ENCODE measurements around the gene FKBP1B. TPM values are rescaled to one million over a fixed set of nuclear protein-coding genes. Genes with fewer than 3 reads are reported as not detected.

Gene FKBP1B
- total RNA-seq, 1 donor from 2014 or later: 30.0 TPM

DNA sequence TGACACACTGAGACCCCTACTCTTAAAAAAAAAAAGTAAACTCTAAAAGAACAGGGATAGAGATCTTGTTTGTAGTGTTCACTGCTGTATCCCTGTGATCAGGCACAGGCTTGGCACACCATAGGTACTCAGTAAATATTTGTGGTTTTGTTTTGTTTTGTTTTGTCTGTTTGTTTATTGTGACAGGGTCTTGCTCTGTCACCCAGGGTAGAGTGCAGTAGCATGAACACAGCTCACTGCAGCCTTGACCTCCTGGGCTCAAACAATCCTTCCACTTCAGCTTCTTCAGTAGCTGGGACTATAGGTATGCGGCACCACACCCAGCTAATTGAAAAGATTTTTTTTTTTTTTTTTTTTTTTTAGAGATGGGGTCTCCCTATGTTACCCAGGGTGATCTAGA lies 3.4 kb downstream of the FKBP1B start:
- Histone ChIP-seq H3K36me3 (ENCODE audit: control insufficient read depth, insufficient read depth, low read length) (no peaks in the 10 kb centered on the region), H3K4me3 (ENCODE audit: low read depth, low read length) (no peak overlapping the region), H3K27me3 (ENCODE audit: control insufficient read depth, insufficient read depth, low read length) (no peaks in the 10 kb centered on the region)
- TF ChIP-seq, protein P1, sequence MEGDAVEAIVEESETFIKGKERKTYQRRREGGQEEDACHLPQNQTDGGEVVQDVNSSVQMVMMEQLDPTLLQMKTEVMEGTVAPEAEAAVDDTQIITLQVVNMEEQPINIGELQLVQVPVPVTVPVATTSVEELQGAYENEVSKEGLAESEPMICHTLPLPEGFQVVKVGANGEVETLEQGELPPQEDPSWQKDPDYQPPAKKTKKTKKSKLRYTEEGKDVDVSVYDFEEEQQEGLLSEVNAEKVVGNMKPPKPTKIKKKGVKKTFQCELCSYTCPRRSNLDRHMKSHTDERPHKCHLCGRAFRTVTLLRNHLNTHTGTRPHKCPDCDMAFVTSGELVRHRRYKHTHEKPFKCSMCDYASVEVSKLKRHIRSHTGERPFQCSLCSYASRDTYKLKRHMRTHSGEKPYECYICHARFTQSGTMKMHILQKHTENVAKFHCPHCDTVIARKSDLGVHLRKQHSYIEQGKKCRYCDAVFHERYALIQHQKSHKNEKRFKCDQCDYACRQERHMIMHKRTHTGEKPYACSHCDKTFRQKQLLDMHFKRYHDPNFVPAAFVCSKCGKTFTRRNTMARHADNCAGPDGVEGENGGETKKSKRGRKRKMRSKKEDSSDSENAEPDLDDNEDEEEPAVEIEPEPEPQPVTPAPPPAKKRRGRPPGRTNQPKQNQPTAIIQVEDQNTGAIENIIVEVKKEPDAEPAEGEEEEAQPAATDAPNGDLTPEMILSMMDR (IDR thresholded peaks at IDR 0.05; ENCODE audit: insufficient read depth, low read length, severe bottlenecking): no peak
- no peak for FAIRE-seq
- no peak for DNase-seq (ENCODE audit: low read depth)

DNA sequence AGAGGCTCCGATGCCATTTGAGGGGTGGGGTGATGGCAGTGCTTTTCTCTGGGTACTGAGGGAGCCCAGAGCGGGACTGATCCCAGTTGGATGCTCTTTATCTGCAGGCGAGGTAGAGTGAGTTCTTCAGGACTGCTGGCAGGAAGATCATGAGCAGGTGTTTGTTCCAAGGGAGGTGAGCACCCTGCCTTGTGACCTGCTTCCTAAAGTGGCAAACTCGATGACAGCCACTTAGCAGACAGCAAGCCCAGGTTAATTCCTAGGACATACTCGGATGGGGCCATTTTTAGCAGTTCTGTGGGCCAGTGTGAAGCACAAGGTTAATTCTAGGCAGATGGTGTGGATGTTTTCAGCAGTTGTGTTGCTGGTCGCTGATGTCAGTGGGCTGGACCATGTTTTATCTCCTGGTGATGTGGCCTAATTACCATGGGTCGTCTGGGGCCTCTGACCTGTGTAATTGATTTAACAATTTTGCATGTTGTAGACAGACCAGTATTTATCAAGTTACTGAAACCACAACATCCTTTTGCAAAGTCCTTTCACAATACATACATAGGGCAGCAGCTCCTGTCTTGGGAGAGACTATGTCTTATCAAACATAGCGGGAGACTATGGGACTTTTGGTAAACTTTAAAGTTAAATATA lies 4.9 kb downstream of the FKBP1B start:
- Histone ChIP-seq H3K4me3 (ENCODE audit: low read depth, low read length) (no peak overlapping the region), H3K27me3 (ENCODE audit: control insufficient read depth, insufficient read depth, low read length) (no peaks in the 10 kb centered on the region), H3K36me3 (ENCODE audit: control insufficient read depth, insufficient read depth, low read length) (no peaks in the 10 kb centered on the region)
- DNase-seq (ENCODE audit: low read depth) (no peak), FAIRE-seq (no peak)
- TF ChIP-seq, protein P1 (IDR thresholded peaks at IDR 0.05; ENCODE audit: insufficient read depth, low read length, severe bottlenecking): no peak

GRCh38 chr2:24055750-24056149 lies 6.2 kb downstream of the FKBP1B start:
- DNase-seq (ENCODE audit: low read depth) (no peak), FAIRE-seq (no peak)
- Histone ChIP-seq H3K36me3 (ENCODE audit: control insufficient read depth, insufficient read depth, low read length) (no peaks in the 10 kb centered on the region), H3K27me3 (ENCODE audit: control insufficient read depth, insufficient read depth, low read length) (no peaks in the 10 kb centered on the region), H3K4me3 (ENCODE audit: low read depth, low read length) (no peak overlapping the region)
- TF ChIP-seq, protein P1 (IDR thresholded peaks at IDR 0.05; ENCODE audit: insufficient read depth, low read length, severe bottlenecking): no peak

GRCh38 chr2:24058564-24059271 lies 9.2 kb downstream of the FKBP1B start:
- TF ChIP-seq, protein P1 (IDR thresholded peaks at IDR 0.05; ENCODE audit: insufficient read depth, low read length, severe bottlenecking): no peak
- no peak overlapping the region for H3K4me3 ChIP-seq (ENCODE audit: low read depth, low read length)
- H3K36me3 ChIP-seq (ENCODE audit: control insufficient read depth, insufficient read depth, low read length): peaks cover 1% of the 10 kb centered on the region
- DNase-seq (ENCODE audit: low read depth) (no peak), FAIRE-seq (no peak)
- H3K27me3 ChIP-seq (ENCODE audit: control insufficient read depth, insufficient read depth, low read length): no peaks in the 10 kb centered on the region

DNA sequence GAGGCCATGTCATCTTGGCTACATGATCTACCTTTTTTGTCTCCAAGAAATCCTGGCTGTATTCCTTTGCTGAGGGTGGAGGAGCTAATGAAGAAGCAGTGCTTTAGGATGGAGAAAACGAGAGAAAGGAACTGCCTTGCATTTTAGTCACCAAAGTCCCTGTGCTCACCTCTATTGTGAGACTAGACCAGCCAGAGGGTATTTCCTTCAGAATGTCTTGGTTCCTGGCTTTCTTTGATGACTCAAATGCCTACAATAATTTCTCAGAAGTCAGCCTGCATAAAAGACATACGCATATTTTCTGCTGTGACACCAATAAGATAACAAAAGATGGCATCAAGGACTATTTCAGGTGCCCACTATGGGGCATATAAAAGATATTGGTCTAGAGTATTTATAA lies 15.8 kb downstream of the FKBP1B start:
- peaks cover 10% of the 10 kb centered on the region for H3K36me3 ChIP-seq (ENCODE audit: control insufficient read depth, insufficient read depth, low read length)
- no peak for DNase-seq (ENCODE audit: low read depth)
- TF ChIP-seq, protein P1 (IDR thresholded peaks at IDR 0.05; ENCODE audit: insufficient read depth, low read length, severe bottlenecking): no peak

More for the DNA sequence above, 15.8 kb downstream of the FKBP1B start:
- H3K4me3 ChIP-seq (ENCODE audit: low read depth, low read length): no peak overlapping the region
- no peak for FAIRE-seq
- H3K27me3 ChIP-seq (ENCODE audit: control insufficient read depth, insufficient read depth, low read length): no peaks in the 10 kb centered on the region

All from bronchial epithelial cell (primary cell).